Left ventricle myocardium inferior (tissue), 1 donor: ENCODE results near the gene PAIP1. TPM values are rescaled to one million over a fixed set of nuclear protein-coding genes. Genes with fewer than 3 reads are reported as not detected.
"Not testable (repeated sequence)": the region's sequence is repeated elsewhere in the genome, so short reads cannot be mapped to it uniquely, and the experiment has no call there.

Experiments
- DNase-seq: peaks from one replicate; pipeline ENCODE4 v3.0.0-alpha.2; 2020
- H3K27ac ChIP-seq: fragments of 200-600 bp; replicated peaks from 2 replicates; pipeline ENCODE4 v1.8.0; 2021
- H3K27me3 ChIP-seq: fragments of 200-600 bp; 2 replicates; pipeline ENCODE4 v1.8.0; 2021; ENCODE audit warnings: low read depth
- H3K36me3 ChIP-seq: fragments of 200-600 bp; 2 replicates; pipeline ENCODE4 v1.8.0; 2021
- H3K4me1 ChIP-seq: fragments of 200-600 bp; 2 replicates; pipeline ENCODE4 v1.8.0; 2021
- H3K4me3 ChIP-seq: fragments of 200-600 bp; 2 replicates; pipeline ENCODE4 v1.8.0; 2021; ENCODE audit warnings: mild to moderate bottlenecking, moderate library complexity
- H3K9me3 ChIP-seq: fragments of 200-600 bp; replicated peaks from 2 replicates; pipeline ENCODE4 v1.8.0; 2021
- intact Hi-C: fragments of 100-400 bp; cut with micrococcal nuclease; formaldehyde crosslinking; loops from one replicate; pipeline ENCODE4 v1.11.0; 2022
- total RNA-seq: library from RNA; stranded (reverse); fragmentation: NEBNext Ultra II Directional; extraction: Animal tissue kit (Norgen Biotek cat#: 25700); gene quantifications from one replicate; pipeline ENCODE4 v1.2.1, GENCODE V29; 2021
- TF ChIP-seq, protein P1 (sequence below): fragments of 200-600 bp; IDR thresholded peaks from 2 replicates; pipeline ENCODE4 v1.8.0; 2021; ENCODE audit warnings: antibody characterized with exemption, mild to moderate bottlenecking, borderline replicate concordance
- donor health status: DM: no; HTN: yes; CAD: no; lungs with severe emphysema.

PAIP1 gene
- total RNA-seq, 1 donor from 2014 or later, result 129 TPM

DNA sequence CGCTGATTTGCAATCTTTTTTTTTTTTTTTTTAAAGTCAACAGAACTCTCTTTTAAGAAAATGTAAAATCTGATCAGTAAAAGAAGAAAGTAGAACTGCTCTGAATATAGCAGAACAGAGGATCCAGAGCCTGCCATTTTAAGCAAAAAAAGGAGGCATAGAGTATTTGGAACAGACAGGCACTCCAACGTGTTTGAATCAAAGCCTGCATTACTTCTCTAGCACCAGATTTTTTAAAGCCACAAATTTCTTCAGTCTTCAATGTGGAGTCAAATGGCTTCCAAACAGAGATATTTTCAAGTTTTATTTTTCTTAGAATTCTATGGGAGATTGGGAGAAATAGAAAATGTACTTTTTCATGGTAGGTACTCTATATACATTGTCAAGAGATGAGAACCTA lies 5.1 kb downstream of the PAIP1 start:
- no peaks in the 10 kb centered on the region for H3K27me3 ChIP-seq
- TF ChIP-seq, protein P1, sequence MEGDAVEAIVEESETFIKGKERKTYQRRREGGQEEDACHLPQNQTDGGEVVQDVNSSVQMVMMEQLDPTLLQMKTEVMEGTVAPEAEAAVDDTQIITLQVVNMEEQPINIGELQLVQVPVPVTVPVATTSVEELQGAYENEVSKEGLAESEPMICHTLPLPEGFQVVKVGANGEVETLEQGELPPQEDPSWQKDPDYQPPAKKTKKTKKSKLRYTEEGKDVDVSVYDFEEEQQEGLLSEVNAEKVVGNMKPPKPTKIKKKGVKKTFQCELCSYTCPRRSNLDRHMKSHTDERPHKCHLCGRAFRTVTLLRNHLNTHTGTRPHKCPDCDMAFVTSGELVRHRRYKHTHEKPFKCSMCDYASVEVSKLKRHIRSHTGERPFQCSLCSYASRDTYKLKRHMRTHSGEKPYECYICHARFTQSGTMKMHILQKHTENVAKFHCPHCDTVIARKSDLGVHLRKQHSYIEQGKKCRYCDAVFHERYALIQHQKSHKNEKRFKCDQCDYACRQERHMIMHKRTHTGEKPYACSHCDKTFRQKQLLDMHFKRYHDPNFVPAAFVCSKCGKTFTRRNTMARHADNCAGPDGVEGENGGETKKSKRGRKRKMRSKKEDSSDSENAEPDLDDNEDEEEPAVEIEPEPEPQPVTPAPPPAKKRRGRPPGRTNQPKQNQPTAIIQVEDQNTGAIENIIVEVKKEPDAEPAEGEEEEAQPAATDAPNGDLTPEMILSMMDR, result no peak
- H3K4me1 ChIP-seq, result peaks cover 79% of the 10 kb centered on the region
- H3K36me3 ChIP-seq, result peaks cover 24% of the 10 kb centered on the region
- intact Hi-C loops, result loop anchor here (10.0 kb wide), 1 partner anchor 53 kb away; the partner anchor contains the start of gene NNT
- H3K9me3 ChIP-seq, result no peaks in the 10 kb centered on the region
- H3K4me3 ChIP-seq, result no peak overlapping the region
- no peak overlapping the region for H3K27ac ChIP-seq
- no peak for DNase-seq

GRCh38 chr5:43549272-43549671 lies 7.6 kb downstream of the PAIP1 start:
- H3K4me1 ChIP-seq, result peaks cover 54% of the 10 kb centered on the region
- DNase-seq, H3K4me3 ChIP-seq, H3K27me3 ChIP-seq, H3K9me3 ChIP-seq, intact Hi-C loops: not testable (repeated sequence)
- H3K27ac ChIP-seq, result peak overlapping the region; percentile 24
- peaks cover 48% of the 10 kb centered on the region for H3K36me3 ChIP-seq

- Histone ChIP-seq H3K9me3 (no peaks in the 10 kb centered on the region), H3K27me3 (no peaks in the 10 kb centered on the region), H3K27ac (peak overlapping the region; percentile 24), H3K4me1 (peaks cover 45% of the 10 kb centered on the region), H3K4me3 (no peak overlapping the region), H3K36me3 (peaks cover 56% of the 10 kb centered on the region)
- intact Hi-C loops, result no loop called here
- TF ChIP-seq, protein P1, result no peak
- no peak for DNase-seq
Measured at GRCh38 chr5:43548358-43548757, 8.5 kb downstream of the PAIP1 start.

DNA sequence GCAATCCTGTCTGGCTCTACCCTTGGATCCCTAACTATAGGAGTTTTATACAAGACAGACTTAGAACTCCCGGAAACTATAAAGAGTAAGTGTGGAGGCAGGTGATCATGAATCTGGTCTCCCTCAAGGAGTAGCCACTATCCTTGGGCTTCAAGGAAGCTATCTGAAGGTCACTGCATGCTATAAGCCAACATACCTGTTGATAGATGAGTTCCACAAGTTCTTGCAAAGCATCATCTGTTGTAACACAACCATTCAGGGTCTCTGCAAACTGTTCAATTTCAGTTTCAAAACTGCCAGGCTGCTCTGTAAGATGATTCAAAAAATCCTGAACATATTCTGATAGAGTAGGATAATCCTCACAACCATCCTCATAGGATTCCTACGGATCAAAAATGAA lies 9.3 kb downstream of the PAIP1 start:
- TF ChIP-seq, protein P1, result no peak
- intact Hi-C loops, result no loop called here
- Histone ChIP-seq H3K4me1 (peaks cover 37% of the 10 kb centered on the region), H3K36me3 (peaks cover 63% of the 10 kb centered on the region), H3K9me3 (no peaks in the 10 kb centered on the region), H3K4me3 (no peak overlapping the region), H3K27ac (no peak overlapping the region), H3K27me3 (no peaks in the 10 kb centered on the region)
- DNase-seq, result no peak

GRCh38 chr5:43543434-43543833 lies 13.4 kb downstream of the PAIP1 start:
- no peaks in the 10 kb centered on the region for H3K9me3 ChIP-seq
- TF ChIP-seq, protein P1, result no peak
- H3K36me3 ChIP-seq, result peaks cover 75% of the 10 kb centered on the region
- peaks cover 6% of the 10 kb centered on the region for H3K4me1 ChIP-seq
- no peak overlapping the region for H3K27ac ChIP-seq
- H3K27me3 ChIP-seq, result no peaks in the 10 kb centered on the region
- DNase-seq, result no peak
- no peak overlapping the region for H3K4me3 ChIP-seq
- intact Hi-C loops, result no loop called here

DNA sequence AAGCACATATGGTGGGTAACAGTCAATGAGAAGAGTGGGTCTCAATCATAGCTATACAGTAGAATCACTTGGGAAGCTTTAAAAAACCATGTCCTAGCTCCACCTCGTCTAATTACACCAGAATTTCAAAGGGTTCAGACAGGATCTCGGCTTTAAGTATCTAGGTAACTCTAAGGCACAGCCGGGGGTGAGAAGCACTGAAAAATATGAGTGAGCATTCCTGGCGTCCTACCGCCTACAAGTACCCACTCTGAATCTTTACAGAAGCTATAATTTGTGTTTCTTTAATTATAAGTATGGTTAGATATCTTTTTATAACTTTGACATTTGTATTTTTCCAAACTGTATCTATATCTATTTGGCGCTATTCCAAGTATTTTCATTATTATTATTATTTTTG lies 16.1 kb downstream of the PAIP1 start:
- Histone ChIP-seq H3K27me3 (no peaks in the 10 kb centered on the region), H3K27ac (no peak overlapping the region), H3K9me3 (no peaks in the 10 kb centered on the region), H3K4me1 (no peaks in the 10 kb centered on the region), H3K4me3 (no peak overlapping the region), H3K36me3 (peaks cover 82% of the 10 kb centered on the region)
- TF ChIP-seq, protein P1, result no peak
- DNase-seq, result no peak
- intact Hi-C loops, result no loop called here
